HK-2 (cell line): ENCODE data around the gene ZRANB1.
A peak's percentile ranks its signal among the peaks of the same experiment; 100 is the strongest.
"Not testable (repeated sequence)": the region's sequence is repeated elsewhere in the genome, so short reads cannot be mapped to it uniquely, and the experiment has no call there.

Source experiments
- DNase-seq: peaks from one replicate; pipeline ENCODE4 v3.0.0-alpha.2; 2018; ENCODE audit not compliant: unreplicated experiment

The ZRANB1 gene

DNA sequence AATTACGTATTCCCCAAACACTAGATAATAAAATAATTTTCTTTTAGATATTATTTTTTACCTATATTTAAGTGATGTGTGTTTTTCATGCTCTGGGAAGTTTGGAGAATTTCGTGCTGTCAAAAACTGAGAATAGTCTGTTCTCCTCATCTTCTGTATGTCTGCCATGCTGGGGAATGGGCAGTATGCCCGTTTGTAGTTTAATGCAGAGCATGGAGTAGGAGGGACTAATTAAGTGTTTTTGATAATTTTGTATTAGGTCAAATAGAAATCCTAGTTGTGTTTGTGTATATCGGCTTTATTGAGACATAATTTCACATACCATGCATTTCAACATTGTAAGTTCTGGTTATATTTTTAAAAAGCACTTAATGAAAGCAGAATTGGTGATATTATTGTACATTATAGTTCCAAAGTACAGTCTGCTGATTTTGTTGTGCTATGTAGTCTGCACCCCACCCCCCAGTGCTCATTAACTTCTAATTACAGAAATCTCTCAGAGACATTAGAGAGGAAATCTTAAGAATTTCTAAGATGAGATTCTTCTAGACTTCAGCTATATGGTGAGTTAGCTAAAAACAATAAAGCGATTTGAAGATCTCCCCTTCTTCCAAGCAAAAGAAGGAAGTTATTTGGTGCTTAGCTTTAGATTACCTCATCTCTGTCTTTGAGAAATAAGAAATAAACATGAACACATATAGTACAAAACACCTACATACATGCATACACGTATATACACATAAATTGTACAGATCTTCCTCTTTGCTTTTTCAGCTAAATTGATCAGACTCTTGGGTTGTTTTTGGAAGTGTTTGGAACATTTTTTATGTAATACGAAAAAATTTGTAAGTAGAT lies 22.2 kb downstream of the ZRANB1 start:
- DNase-seq = no peak

DNA sequence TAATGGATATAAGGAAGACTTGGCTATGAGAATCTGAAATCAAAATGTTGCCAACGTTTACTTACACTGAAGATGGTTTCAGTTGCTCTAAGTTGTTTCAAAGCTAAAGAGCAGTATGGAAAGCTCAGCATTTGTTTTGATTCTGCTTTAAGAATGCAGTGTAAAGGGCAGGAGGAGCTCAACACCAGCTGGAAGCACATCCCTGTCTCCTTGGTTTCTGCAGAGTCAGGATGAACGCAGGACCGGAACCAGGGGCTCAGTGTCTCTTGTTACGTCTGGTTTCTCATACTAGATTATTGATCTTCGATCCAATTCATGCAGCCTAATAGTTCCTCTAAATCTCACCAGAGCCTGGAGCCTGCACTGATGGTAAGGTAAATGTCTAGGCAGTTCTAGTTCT lies 24.1 kb downstream of the ZRANB1 start:
- DNase-seq = no peak

DNA sequence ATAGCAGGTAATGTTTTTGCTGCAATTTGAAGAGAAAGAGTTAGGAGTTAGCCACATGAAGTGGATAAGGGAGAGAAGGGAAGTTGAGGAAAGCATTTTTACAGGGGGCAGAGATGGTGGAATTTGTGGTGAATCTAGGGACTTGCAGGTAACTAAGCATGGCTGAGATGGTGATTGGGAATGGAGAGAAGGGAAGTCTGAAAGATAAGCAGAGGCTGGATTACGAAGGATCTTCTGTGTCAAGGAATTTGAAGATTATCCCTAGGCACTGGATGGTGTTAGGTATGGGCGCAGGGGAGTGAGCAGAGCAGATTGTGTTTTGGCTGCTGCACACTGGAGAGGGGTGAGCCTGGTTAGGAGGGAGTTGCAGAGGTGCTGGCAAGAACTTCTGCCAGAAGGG lies 25.3 kb downstream of the ZRANB1 start:
- DNase-seq = no peak

DNA sequence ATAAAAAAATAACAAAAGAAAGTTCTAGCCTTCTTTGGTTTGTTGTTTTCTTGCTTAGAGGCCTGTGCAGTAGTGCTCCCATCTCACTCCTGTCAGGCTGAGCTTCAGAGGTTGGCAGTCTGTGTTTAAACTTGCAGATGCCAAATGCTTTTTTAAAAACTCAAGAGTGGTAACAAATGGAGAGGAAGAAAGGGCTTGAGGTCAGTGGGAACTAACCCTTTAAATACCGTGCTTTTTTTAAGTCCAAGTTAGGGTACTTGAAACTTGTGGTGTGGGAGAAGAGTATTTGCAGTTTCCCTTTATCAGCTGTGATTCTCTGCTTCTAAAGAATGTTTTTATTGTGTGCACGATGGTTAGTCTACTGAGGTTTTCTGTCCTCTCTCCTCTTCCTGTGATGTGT lies 29.4 kb downstream of the ZRANB1 start:
- no peak for DNase-seq

DNA sequence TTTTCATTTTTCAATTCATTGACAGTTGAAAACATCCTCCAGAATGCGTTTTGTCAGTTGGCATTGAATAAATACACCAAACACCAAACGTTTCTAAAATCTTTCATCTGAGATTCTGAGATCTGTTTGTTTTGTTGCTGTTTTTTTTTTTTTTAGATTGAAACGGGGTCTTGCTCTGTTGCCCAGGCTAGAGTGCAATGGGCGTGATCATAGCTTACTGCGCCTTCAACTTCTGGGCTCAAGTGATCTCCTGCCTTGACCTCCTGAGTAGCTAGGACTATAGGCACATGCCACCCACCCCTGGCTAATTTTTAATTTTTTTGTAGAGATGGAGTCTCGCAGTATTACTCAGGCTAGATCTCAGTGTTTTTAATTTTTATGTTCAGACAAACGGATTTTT lies 30.7 kb downstream of the ZRANB1 start:
- DNase-seq = no peak

DNA sequence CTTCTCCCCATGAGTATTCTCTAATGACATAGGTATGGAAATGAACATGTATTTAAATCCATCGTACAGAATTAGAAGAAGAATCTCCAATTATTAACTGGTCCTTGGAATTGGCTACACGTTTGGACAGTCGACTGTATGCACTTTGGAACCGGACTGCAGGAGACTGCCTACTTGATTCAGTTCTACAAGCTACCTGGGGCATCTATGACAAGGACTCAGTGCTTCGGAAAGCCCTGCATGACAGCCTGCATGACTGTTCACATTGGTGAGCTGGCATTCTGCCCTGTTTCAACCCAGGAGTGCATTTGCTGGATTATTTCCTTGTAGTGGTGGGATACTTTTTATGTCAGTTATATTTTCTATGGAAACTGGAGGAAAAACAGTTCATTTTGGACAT lies 32.2 kb downstream of the ZRANB1 start:
- DNase-seq = no peak

DNA sequence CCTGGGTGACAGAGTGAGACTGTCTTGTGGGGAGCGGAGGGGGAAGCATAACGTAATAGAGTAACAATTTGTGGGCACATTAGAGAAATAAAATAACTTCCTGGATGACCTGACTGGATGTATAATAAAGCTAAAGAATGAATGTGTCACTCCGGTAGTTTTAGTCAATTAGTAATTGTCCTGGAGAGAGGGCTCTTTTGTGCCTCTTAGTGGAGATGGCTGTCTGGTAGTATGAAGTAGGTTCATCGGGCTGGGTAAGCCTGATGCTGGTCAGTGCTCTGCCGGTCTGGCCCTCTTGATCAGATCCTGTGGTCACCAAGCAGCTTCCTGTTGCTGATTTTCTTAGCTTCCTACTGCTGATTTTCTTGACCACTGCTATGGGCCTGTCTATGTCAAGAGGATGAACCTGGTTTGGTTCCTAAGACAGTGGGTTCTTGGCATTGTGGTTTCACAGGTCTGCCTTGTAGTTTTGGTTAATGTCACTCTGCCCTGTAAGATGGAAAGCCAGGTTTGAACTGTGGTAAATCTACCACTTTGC lies 34.1 kb downstream of the ZRANB1 start:
- no peak for DNase-seq

DNA sequence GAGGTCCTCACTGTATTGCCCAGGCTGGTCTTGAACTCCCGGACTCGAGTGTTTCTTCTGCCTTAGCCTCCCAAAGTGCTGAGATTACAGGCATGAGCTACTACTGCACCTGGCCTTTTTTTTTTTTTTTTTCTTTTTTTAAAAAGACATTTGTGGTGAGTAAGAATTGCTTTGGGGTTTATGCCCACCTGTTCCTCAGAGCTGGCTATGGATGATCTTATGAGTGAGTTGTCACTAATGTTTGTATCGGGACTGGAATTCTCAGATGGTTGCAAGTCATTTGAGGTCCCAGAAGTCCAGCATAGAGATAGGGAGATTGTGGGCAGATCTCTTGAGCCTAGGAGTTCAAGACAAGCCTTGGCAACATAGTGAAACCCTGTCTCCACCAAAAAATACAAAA lies 35.2 kb downstream of the ZRANB1 start:
- no peak for DNase-seq

DNA sequence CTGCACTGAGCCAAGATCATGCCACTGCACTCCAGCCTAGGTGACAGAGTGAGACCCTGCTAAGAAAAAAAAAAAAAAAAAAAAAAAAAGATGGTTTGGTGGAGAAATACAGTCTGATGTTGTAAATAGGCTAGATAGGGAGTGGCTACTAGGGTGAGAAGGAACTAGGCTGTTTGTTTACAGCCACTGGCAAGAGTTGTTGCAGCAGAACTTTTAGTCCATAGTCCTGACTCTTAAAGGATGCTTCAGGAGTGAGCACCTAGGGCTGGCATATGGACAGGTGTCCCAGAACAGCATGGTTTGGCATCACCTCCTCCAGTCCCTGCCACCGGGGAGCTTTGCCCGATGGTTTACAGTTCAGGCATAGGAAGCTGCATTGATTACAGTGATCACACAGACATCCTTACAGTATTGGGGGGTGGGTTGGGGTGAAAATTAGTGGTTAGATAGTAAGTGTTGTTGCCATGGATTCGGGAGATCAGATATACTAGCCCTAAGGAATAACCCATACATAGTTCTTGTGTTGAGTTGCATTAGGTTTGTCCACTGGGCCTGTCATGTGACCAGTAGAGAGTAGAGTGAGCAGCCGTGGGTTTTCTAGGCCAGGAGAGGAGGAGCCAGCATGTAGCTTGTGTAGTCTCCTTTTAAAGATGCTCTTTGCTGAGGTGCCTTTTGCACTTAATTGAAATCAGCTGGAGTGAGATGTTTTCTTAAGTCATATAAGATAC lies 35.9 kb downstream of the ZRANB1 start:
- DNase-seq = no peak

DNA sequence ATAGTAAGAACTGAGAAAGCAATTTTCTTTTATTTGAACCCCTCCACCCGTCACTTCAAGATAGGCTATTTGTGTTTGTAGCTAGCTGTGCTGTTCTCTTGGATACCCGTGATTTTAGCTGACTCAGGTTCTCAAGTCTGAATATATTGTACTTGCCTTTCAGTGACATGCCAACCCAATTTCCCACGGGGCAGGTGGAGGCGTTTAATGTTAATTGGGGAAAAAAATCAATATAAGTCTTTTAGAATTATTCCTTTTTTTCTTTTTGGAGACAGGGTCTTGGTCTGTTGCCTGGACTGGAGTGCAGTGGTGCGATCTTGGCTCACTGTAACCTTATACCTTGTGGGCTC lies 36.4 kb downstream of the ZRANB1 start:
- no peak for DNase-seq

DNA sequence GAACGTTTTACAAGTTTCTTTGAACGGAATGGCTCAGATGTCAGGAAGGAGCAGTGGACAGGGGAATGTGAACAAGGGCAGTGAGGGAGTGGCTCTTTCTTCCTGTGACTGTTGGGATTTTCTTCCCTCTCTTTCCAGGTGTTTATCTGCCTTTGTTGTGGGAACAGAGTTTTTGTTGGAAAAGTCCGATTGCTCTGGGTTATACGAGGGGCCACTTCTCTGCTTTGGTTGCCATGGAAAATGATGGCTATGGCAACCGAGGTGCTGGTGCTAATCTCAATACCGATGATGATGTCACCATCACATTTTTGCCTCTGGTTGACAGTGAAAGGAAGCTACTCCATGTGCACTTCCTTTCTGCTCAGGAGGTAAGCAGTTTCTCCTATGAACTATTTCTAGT lies 41.4 kb downstream of the ZRANB1 start:
- no peak for DNase-seq

DNA sequence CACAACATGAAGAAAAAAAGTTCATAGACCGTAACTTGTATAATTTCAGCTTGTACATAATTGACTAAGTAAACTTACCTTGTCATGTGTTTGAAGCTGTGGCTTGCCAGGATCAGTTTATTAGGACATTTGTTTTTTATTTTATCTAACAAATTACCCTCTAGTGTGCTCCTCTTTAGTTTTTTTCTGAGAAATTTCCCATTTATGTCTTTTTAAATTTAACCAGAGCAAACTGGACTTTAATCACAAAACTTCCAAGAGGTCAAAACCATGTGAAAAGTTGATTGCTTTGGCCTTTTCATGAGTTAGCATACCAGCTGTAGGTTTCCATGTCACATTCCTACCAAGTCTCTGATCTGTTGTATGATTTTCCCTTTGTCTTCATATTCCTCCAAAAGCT lies 42.5 kb downstream of the ZRANB1 start:
- DNase-seq = no peak

DNA sequence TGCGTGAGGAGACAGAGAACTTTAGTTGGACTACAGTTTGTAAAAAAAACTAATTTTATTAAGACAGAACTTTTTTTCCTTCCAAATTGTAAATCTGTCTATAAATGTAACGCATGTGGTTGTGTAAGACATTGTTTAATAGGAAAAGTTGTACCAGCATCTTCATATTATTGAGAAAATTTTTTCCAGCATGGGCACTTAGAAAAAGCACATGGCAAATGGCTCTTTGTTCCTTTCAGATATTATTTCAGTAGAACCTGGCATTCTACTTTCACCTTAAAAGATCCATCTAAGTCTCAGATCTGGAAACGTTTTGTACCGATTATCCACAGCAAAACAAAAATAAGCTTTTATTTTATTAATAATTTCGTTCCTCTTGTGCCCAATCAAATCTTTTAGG lies 43.2 kb downstream of the ZRANB1 start:
- DNase-seq = no peak

DNA sequence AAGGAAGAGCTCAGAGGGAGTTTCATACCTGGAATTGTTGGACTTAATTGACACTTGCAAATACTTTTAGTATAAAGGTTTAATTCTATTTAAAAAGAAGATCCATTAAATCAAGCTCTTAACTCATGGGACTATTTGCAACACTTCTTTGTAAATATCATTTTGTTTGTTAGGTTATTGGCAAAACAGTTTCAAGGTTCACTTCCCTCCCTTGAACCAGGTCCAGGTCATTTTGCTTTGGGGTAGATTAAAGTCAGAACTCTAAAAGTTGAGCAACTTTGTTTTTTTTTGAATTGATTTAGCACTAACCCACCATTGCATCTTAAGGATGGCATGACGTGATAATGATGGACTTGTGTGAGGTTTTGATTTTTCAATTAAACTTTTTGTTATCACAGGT lies 45.9 kb downstream of the ZRANB1 start:
- no peak for DNase-seq

DNA sequence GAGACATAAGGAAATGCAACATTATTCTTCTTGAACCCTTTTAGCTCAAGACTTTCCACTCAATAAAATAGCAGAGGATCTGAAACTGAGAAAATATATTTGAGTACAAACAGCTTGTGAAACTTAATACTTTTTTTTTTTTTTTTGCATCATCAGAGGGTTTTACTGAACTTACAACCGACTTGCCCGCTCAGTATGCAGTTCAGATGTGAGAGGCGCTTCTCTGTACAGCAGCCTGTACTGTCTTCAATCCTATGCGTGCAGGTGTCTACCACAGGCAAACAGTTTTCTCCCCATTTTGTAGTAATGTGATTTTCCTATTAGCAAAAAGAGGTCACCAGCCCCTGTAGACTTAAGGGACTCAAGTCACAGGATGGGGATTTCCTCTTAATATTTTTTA lies 46.8 kb downstream of the ZRANB1 start:
- not testable (repeated sequence) for DNase-seq

DNA sequence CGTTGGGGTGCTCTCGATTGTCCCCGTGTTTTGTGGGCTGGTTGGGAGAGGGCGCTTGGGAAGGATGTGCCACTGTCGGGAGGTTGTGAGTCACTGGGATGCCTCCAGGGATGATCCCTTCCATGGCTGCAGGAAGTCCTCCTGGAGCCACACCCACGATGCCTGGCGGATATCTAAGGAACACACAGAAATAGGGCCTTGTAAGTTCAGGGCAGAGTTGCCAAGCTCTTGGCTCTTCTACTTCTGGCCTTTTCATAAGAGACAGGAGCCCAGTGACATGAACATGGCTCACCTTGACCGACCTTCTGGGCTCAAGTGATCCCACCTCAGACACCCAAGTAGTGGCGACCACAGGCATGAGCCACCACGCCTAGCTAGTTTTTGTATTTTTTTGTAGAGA lies 47.6 kb downstream of the ZRANB1 start:
- DNase-seq = no peak

DNA sequence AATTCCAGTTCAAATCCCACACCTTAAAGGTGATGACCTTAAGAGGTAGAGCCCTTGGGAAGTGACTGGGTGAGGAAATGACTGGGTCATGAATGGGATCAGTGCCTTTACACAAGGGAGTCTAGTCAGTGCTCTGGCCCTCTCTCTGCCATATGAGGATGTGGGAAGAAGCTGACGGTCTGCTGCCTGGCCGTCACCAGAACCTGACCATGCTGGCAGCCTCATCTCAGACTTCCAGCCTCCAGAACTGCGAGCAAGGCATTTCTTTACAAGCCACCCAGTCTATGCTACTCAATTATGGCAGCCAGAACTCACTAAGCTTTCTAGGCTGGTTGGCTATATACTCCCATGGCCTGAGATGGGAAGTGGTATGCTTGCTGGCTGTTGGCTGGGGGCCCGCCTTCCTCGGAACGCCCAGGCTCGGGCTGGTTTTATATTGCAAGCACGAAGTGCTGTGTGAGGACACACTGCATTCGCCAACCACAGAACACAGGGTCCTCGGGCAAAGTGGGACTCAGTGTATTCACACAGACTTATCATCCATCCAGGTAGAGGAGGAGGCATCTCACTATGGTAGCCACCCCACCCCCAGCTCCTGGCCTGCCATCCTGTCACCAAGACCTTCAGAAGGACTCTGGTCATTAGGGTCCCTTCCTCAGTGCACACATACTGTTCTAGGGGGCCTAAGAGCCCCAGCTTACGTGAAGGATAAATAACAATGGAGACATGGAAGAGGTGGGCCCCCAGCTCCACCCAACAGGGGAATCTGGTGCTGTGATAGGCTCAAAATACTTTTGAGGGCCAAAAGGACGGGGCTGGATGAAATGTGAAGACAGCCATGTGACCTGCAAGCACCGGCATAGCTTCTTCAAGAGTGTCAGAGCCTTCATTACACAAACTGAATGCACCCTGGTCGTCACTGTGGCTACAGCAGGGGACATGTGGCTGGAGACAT lies 49.0 kb downstream of the ZRANB1 start:
- DNase-seq = no peak

DNA sequence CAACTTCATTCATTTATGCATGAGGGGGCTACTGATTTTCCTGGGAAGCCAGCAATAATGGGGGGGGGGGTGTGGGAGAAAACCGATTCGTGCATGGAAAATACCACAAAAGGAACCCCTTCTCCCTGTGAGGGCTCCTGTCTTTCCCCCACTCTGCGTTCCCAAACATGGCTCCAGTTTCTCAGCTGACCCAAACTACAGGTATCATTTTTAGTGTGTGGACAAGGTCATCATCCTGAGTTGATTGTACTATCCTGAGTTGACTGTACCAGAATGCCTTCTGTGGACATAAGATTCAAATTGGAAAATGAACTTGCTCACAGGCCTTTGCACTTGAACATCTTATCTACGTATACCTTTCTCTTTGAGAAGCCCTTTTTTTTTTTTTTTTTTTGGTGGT lies 49.9 kb downstream of the ZRANB1 start:
- DNase-seq = no peak

DNA sequence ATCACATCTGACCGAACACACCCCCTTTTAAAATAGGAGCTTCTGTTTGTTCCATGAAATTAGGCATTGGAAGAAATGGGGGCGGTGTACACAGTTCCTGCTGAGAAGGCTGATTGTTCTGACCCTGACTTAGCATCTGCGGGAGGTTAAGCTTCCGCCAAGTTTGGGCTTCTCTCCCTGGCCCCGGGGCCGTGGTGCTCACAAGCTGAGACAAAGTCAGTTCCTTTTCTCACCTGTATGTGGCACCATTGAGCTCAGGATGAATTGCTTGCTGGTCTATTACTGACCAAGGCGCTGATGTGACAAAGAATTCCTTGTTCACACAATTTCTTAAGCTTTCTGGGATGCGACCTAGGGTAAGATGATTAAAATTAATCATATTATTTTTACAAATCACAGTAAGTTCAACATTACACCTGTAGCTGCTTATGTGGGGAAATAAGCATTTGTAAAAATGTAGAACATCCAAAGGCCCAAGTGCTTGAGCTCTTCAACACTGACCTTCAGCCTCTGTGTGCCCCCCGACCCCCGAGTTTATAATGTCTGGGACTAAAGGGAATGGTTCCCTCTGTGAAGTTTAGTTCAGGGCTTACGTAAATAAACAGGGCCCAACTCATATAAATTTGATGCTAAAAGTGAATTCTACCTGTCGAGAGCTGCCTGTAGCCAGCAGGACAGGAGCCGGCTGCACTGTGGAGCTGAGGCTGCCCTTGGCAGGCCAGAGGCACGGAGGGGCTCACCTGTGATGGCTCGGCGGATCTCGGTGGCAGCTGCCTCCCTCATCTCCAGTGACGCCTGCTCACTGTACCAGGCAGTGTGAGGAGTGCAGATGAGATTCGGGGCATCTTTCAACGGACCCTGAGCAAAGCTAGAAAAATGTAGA lies 50.8 kb downstream of the ZRANB1 start:
- peak; percentile 39 for DNase-seq

DNA sequence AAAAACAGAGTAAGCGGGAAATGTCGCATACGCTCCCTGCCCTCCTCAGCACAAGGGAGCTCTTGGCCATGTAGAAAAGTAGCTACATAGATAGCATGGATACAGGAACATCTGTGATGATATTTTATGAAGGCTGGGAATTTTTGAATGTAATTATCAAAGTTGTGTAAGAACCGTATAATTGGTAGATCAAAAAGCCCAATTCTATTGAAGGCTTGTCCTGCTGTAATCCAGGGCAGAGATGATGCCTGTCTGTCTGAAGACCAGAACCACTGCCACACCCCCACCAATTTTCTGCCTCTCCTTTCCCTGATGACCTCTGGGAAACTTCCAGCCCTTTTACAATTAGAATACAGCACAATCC lies 51.4 kb downstream of the ZRANB1 start:
- no peak for DNase-seq
